Right lobe of liver (tissue), 6 donors: ENCODE measurements around the gene SVIL. TPM values are rescaled to one million over a fixed set of nuclear protein-coding genes. Genes with fewer than 3 reads are reported as not detected.
A peak's percentile ranks its signal among the peaks of the same experiment; 100 is the strongest.

Experiments used
- ATAC-seq, 4 donors: fragments of 200-7000 bp; cut with Tn5 transposase; one replicate each; pipeline ENCODE4 v1.9.1; 2020; ENCODE audit warnings: mild to moderate bottlenecking in 4 of 4, moderate library complexity in 4 of 4
- DNase-seq, 3 donors: peaks; one replicate each; pipeline ENCODE4 v3.0.0-alpha.2; 2020
- H3K27ac ChIP-seq, 3 donors: fragments of 200-600 bp; one replicate each; pipeline ENCODE4 v1.8.0; 2022
- H3K27me3 ChIP-seq, 2 donors: fragments of 200-600 bp; one replicate each; pipeline ENCODE4 v1.8.0; 2022
- H3K36me3 ChIP-seq, 4 donors: fragments of 200-600 bp; sonication (generic) in 1 of 4; one replicate each; pipeline versions ENCODE4 v1.5.1 to v1.8.0; 2017 to 2022; ENCODE audit warnings: control low read depth in 1 of 4
- H3K4me1 ChIP-seq, 4 donors: fragments of 200-600 bp; sonication (generic) in 1 of 4; one replicate each; pipeline versions ENCODE4 v1.5.1 to v1.8.0; 2017 to 2022; ENCODE audit warnings: control low read depth in 1 of 4
- H3K4me3 ChIP-seq, 3 donors: fragments of 200-600 bp; one replicate each; pipeline ENCODE4 v1.8.0; 2022
- H3K9me3 ChIP-seq, 4 donors: fragments of 200-600 bp; sonication (generic) in 1 of 4; one replicate each; pipeline versions ENCODE4 v1.5.1 to v1.8.0; 2017 to 2022; ENCODE audit warnings: control low read depth in 1 of 4
- CTCF ChIP-seq, 4 donors: fragments of 200-600 bp in 3 of 4; fragments of 450-650 bp in 1 of 4; IDR thresholded peaks; one replicate each; pipeline versions ENCODE4 v1.5.1 to v1.8.0; 2016 to 2022; ENCODE audit warnings: antibody characterized with exemption in 4 of 4, mild to moderate bottlenecking in 2 of 4
- POLR2A ChIP-seq: fragments of 450-650 bp; IDR thresholded peaks from one replicate; pipeline ENCODE4 v1.6.1; 2017; ENCODE audit warnings: antibody characterized with exemption, mild to moderate bottlenecking
- WGBS: methylation state at CpG from one replicate; pipeline ENCODE4 v1.1.6; 2018; ENCODE audit warnings: low coverage, low lambda C conversion rate; ENCODE audit not compliant: insufficient coverage; ENCODE audit errors: missing lambda C conversion rate; 5-methylcytosine and 5-hydroxymethylcytosine counted together
- intact Hi-C, 2 donors: fragments of 100-400 bp; cut with DNase I; formaldehyde crosslinking; loops; one replicate each; pipeline versions ENCODE4 v1.11.2 to v1.14.1; 2022
- total RNA-seq, 6 experiments: library from RNA; depleted of rRNA in 2 of 6; stranded (reverse); fragments of >200 nt in 2 of 6; fragmentation: NEBNext Ultra II Directional in 3 of 6; extraction: Animal tissue kit (Norgen Biotek cat#: 25700) in 3 of 6; gene quantifications; one replicate each; pipeline versions ENCODE4 v1.1.0 to v1.2.4, GENCODE V29; 2016 to 2023
- donor health status: DM: no; HTN: yes; CAD: no.
- donor health status: DM: no; HTN: no; CAD: no.
- donor health status: DM: no; HTN: no; CAD: no.
- donor health status: DM: no; HTN: yes; CAD: no.
- donor health status: DM: no; HTN: yes; CAD: no.

The SVIL gene
- total RNA-seq, 6 experiments from 2014 or later = 12.3 to 15.1 (median 13.6) TPM

DNA sequence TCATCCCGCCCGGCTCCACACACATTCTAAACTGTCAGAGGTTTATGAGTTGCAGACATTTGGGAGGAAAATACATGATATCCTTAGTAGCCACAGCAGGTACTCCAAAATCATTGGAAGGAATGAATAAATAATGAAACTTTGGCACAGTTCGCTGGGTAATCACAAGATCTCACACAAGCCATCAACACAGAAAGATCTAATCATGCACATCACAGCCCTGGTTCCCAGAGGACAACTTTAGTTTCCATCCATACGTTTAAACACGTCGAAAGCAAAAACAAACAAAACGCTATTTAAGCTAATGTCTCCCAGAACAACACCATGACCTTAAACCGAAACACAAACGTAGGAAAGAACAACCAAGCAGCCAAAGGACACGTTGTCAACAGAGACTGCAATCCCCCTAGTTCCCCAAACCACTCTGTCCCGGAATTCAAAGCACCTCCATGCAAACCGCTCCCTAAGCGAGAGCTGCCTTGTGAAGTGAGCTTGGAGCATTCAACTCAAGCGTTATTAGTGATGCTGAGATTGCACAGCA lies 12.3 kb downstream of the SVIL start:
- Histone ChIP-seq H3K27me3 (no peaks in the 10 kb centered on the region), H3K36me3 (no peaks in the 10 kb centered on the region), H3K4me1 (peaks cover 0 to 17% (median 4%) of the 10 kb centered on the region in 4 donors), H3K27ac (no peak overlapping the region), H3K9me3 (no peaks in the 10 kb centered on the region), H3K4me3 (no peak overlapping the region)
- DNase-seq (peak in 1 of 3 donors; percentile 22), ATAC-seq (no peak)
- intact Hi-C loops = no loop called here
- WGBS = 87% methylated on average over 12 of the region's 14 CpGs
- TF ChIP-seq CTCF (IDR thresholded peaks at IDR 0.05) (no peak), POLR2A (no peak)

- peak in 1 of 3 donors; percentile 37 for DNase-seq
- Histone ChIP-seq H3K27me3 (no peaks in the 10 kb centered on the region), H3K9me3 (no peaks in the 10 kb centered on the region), H3K36me3 (no peaks in the 10 kb centered on the region), H3K27ac (no peak overlapping the region), H3K4me1 (peaks cover 0 to 17% (median 4%) of the 10 kb centered on the region in 4 donors), H3K4me3 (no peak overlapping the region)
- TF ChIP-seq POLR2A (no peak), CTCF (IDR thresholded peaks at IDR 0.05) (no peak)
- intact Hi-C loops = no loop called here
- no peak for ATAC-seq
- 87% methylated on average over 4 of the region's 7 CpGs for WGBS
Measured at GRCh38 chr10:29621161-29621560, 13.6 kb downstream of the SVIL start.

DNA sequence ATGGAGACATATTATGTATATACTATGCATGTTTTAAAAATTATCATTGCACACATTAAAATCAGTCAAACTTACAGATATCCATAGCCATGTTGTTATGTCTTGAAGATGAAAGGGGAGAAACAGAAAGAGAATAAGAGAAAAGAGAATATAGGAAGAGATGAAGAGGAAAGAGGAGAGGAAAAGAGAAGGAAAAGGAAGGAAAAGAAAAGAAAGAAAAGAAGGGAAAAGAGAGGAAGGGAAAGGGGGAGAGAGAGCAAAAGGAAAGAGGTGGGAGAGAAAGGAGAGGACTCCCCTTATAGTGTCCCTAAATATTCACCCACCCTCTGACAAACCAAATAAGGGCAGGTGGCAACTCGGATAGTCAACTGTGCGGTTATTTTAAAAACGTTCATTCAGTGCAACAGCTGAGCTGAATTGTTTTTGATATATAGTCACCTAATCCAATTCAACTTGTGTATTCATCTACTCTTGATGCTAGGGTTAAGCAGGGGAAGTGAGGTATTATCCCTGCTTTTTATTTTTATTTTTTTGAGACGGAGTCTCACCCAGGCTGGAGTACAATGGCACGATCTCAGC lies 14.6 kb downstream of the SVIL start:
- Histone ChIP-seq H3K4me3 (no peak overlapping the region), H3K36me3 (no peaks in the 10 kb centered on the region), H3K27ac (no peak overlapping the region), H3K4me1 (peaks cover 0 to 17% (median 4%) of the 10 kb centered on the region in 4 donors), H3K9me3 (no peaks in the 10 kb centered on the region), H3K27me3 (no peaks in the 10 kb centered on the region)
- DNase-seq = no peak
- TF ChIP-seq POLR2A (no peak), CTCF (IDR thresholded peaks at IDR 0.05) (no peak)
- no peak for ATAC-seq
- WGBS = 71% methylated on average over 2 of the region's 5 CpGs
- intact Hi-C loops = no loop called here

- Histone ChIP-seq H3K27ac (peak overlapping the region in 2 of 3 donors; percentile 29 to 35), H3K36me3 (no peaks in the 10 kb centered on the region), H3K4me1 (peaks cover 0 to 17% (median 4%) of the 10 kb centered on the region in 4 donors), H3K9me3 (no peaks in the 10 kb centered on the region), H3K4me3 (peak overlapping the region in 1 of 3 donors; percentile 30), H3K27me3 (no peaks in the 10 kb centered on the region)
- WGBS = 27% methylated on average over 5 of the region's 5 CpGs
- DNase-seq (peak in 1 of 3 donors; percentile 7), ATAC-seq (peak; percentile 75 to 84 (median 80))
- intact Hi-C loops = no loop called here
- TF ChIP-seq CTCF (IDR thresholded peaks at IDR 0.05) = no peak
- TF ChIP-seq POLR2A = no peak
Measured at GRCh38 chr10:29619241-29619669, 15.5 kb downstream of the SVIL start.
